Endothelial cell of umbilical vein (primary cell): ENCODE measurements around the gene DLG3. TPM values are rescaled to one million over a fixed set of nuclear protein-coding genes. Genes with fewer than 3 reads are reported as not detected.

Source experiments
- BruUV-seq: library from RNA; stranded (reverse); fragments of 400-500 nt; replicated peaks from 2 replicates; lab custom pipeline; 2021; lab: Mats Ljungman, UMichigan
- CTCF ChIA-PET: fragments of 300-600, 350-600 bp; sonication (Branson Sonifier 250); formaldehyde crosslinking; loops from one replicate; lab custom pipeline; 2021; ENCODE audit warnings: antibody characterized with exemption, inconsistent platforms; lab: Charles Lee
- POLR2A ChIA-PET: fragments of 300-600, 350-600 bp; sonication (Branson Sonifier 250); formaldehyde crosslinking; loops from one replicate; lab custom pipeline; 2021; ENCODE audit warnings: antibody characterized with exemption, inconsistent platforms; lab: Charles Lee
- DNase-seq: peaks from one replicate; pipeline ENCODE4 v3.0.0-alpha.2; 2011; ENCODE audit warnings: low read depth, low spot score
- FAIRE-seq: peaks from 2 replicates; lab custom pipeline; 2011; peaks lifted over from hg19 to GRCh38; lab: Jason Lieb, UNC
- H2AFZ ChIP-seq: 2 replicates; pipeline ENCODE4 v1.6.0; 2012; ENCODE audit warnings: low read depth, low read length, control low read depth, inconsistent platforms
- H3K27ac ChIP-seq: 2 replicates; pipeline ENCODE4 v1.5.1; 2011; ENCODE audit warnings: low read depth, mild to moderate bottlenecking, control low read depth, low read length, moderate library complexity; ENCODE audit not compliant: insufficient read depth
- H3K27me3 ChIP-seq, 2 experiments: 2 replicates each; pipeline versions ENCODE4 v1.6.0 to v1.6.1; 2011; ENCODE audit warnings: low read length in 2 of 2, mixed read lengths in 1 of 2; ENCODE audit not compliant: control insufficient read depth in 2 of 2, insufficient read depth in 2 of 2
- H3K36me3 ChIP-seq, 2 experiments: 2 replicates in 1 of 2; 3 replicates in 1 of 2; pipeline ENCODE4 v1.5.1; 2011; ENCODE audit warnings: low read length in 2 of 2, mild to moderate bottlenecking in 1 of 2, moderate library complexity in 1 of 2; ENCODE audit not compliant: control insufficient read depth in 2 of 2, insufficient read depth in 2 of 2; ENCODE audit errors: extremely low read depth in 1 of 2
- H3K4me1 ChIP-seq: 3 replicates; pipeline ENCODE4 v1.5.1; 2011; ENCODE audit warnings: mild to moderate bottlenecking, low read length; ENCODE audit not compliant: control insufficient read depth, insufficient read depth; ENCODE audit errors: extremely low read depth
- H3K4me2 ChIP-seq: 2 replicates; pipeline ENCODE4 v1.6.1; 2011; ENCODE audit warnings: low read length, control low read depth, mixed read lengths; ENCODE audit not compliant: insufficient read depth
- H3K4me3 ChIP-seq, 3 experiments: fragments of 200-600 bp in 1 of 3; sonication (generic), shearing (Covaris generic) in 1 of 3; replicated peaks in 1 of 3; 2 replicates each; pipeline ENCODE4 v1.5.1; 2011 to 2016; ENCODE audit warnings: control low read depth in 3 of 3, low read length in 3 of 3, mild to moderate bottlenecking in 2 of 3, inconsistent platforms in 1 of 3, low read depth in 1 of 3, moderate library complexity in 1 of 3; ENCODE audit not compliant: insufficient read depth in 1 of 3
- H3K79me2 ChIP-seq: 2 replicates; pipeline ENCODE4 v1.6.0; 2012; ENCODE audit warnings: low read length, inconsistent platforms; ENCODE audit not compliant: control insufficient read depth, insufficient read depth
- H3K9ac ChIP-seq: replicated peaks from 2 replicates; pipeline ENCODE3; 2011; ENCODE audit warnings: low read length, control low read depth; ENCODE audit not compliant: insufficient read depth; ENCODE audit errors: extremely low read depth
- H3K9me1 ChIP-seq: replicated peaks from 3 replicates; pipeline ENCODE4 v1.6.0; 2011; ENCODE audit warnings: mild to moderate bottlenecking, low read length; ENCODE audit not compliant: control insufficient read depth, insufficient read depth; ENCODE audit errors: extremely low read depth
- H3K9me3 ChIP-seq: replicated peaks from 2 replicates; pipeline ENCODE4 v1.5.1; 2012; ENCODE audit warnings: low read length, inconsistent platforms; ENCODE audit not compliant: control insufficient read depth, insufficient read depth
- H4K20me1 ChIP-seq: replicated peaks from 2 replicates; pipeline ENCODE3; 2011; ENCODE audit warnings: mild to moderate bottlenecking, low read length; ENCODE audit not compliant: control insufficient read depth, insufficient read depth; ENCODE audit errors: extremely low read depth
- CTCF ChIP-seq, 2 donors: IDR thresholded peaks; 1 replicate in 1 of 2; 2 replicates in 1 of 2; pipeline ENCODE4 v1.5.1; 2011; ENCODE audit warnings: low read length in 2 of 2, mild to moderate bottlenecking in 2 of 2, moderate library complexity in 2 of 2, control low read depth in 1 of 2, inconsistent platforms in 1 of 2, low read depth in 1 of 2; ENCODE audit not compliant: insufficient read depth in 1 of 2; ENCODE audit errors: extremely low read depth in 1 of 2
- EZH2 ChIP-seq: IDR thresholded peaks from 2 replicates; pipeline ENCODE4 v1.6.1; 2012; ENCODE audit warnings: borderline replicate concordance, low read depth, mild to moderate bottlenecking, moderate library complexity, low read length, inconsistent platforms; ENCODE audit not compliant: severe bottlenecking
- FOS ChIP-seq: IDR thresholded peaks from 2 replicates; pipeline ENCODE4 v1.6.1; 2011; ENCODE audit warnings: mild to moderate bottlenecking, low read length, moderate library complexity, borderline replicate concordance; ENCODE audit not compliant: insufficient read depth
- JUN ChIP-seq: IDR thresholded peaks from 2 replicates; pipeline ENCODE4 v1.6.1; 2011; ENCODE audit warnings: borderline replicate concordance, low read depth; ENCODE audit not compliant: insufficient read length, insufficient read depth
- POLR2A ChIP-seq: IDR thresholded peaks from 2 replicates; pipeline ENCODE4 v1.6.1; 2012; ENCODE audit warnings: low read depth, mild to moderate bottlenecking, control low read depth, low read length
- POLR2AphosphoS5 ChIP-seq: IDR thresholded peaks from 2 replicates; pipeline ENCODE4 v1.6.1; 2012; ENCODE audit warnings: low read depth, mild to moderate bottlenecking, control low read depth, low read length, moderate library complexity; ENCODE audit not compliant: insufficient read depth
- dilution Hi-C: fragments of 300-500 bp; cut with MboI; formaldehyde crosslinking; loops from one replicate; pipeline ENCODE4 v1.15.0; 2019; ENCODE audit warnings: low sequenced_read_pairs; ENCODE audit not compliant: extremely low pct_ligation_motif_present
- intact Hi-C: fragments of 100-400 bp; cut with micrococcal nuclease; formaldehyde crosslinking; loops from one replicate; pipeline ENCODE4 v1.10.0; 2022
- polyA plus RNA-seq, 4 experiments: library from polyadenylated mRNA; depleted of rRNA in 3 of 4; stranded (reverse) in 3 of 4; unstranded in 1 of 4; fragments of >200 nt; gene quantifications; 2 replicates each; pipeline versions ENCODE4 v1.2.1 to v1.2.3, GENCODE V29; 2011 to 2012; ENCODE audit warnings: missing spikeins in 1 of 4
- total RNA-seq: library from RNA; stranded (reverse); gene quantifications from 2 replicates; pipeline ENCODE4 v1.2.3, GENCODE V29; 2021
- TF ChIP-seq, protein P1 (sequence below): IDR thresholded peaks from 2 replicates; pipeline ENCODE4 v1.6.1; 2011; ENCODE audit not compliant: insufficient read depth, insufficient read length

Gene DLG3
- total and polyA plus RNA-seq, 2 donors (not counting 3 experiments of a cell fraction or from before 2014, with no cell fraction given) = 1.2 to 3.2 TPM

- H3K4me1 ChIP-seq = peaks cover 35% of the 10 kb centered on the region
- no peak for FAIRE-seq
Measured at GRCh38 chrX:70482300-70482699, 37.7 kb downstream of the DLG3 start.

More at GRCh38 chrX:70482300-70482699, 37.7 kb downstream of the DLG3 start:
- dilution Hi-C loops = no loop called here
- no peaks in the 10 kb centered on the region for H3K27me3 ChIP-seq
- no peak overlapping the region for H3K27ac ChIP-seq
- no peaks in the 10 kb centered on the region for H4K20me1 ChIP-seq
- no peak overlapping the region for H3K9ac ChIP-seq
- no peak for DNase-seq
- H3K4me2 ChIP-seq = no peak overlapping the region
- no peaks in the 10 kb centered on the region for H3K9me1 ChIP-seq
- no peak for TF ChIP-seq EZH2
- TF ChIP-seq CTCF (IDR thresholded peaks at IDR 0.05; ENCODE audit: extremely low read depth in 1 of 2, insufficient read depth in 1 of 2, low read depth in 1 of 2, low read length in 2 of 2) = no peak
- TF ChIP-seq JUN = no peak
- no peak for TF ChIP-seq FOS
- no peak for TF ChIP-seq POLR2A
- TF ChIP-seq, protein P1, sequence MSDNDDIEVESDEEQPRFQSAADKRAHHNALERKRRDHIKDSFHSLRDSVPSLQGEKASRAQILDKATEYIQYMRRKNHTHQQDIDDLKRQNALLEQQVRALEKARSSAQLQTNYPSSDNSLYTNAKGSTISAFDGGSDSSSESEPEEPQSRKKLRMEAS = no peak
- no peak for TF ChIP-seq POLR2AphosphoS5
- no peaks in the 10 kb centered on the region for H3K36me3 ChIP-seq
- intact Hi-C loops = no loop called here
- H3K4me3 ChIP-seq = no peak overlapping the region
- BruUV-seq = no TSS peak
- no peaks in the 10 kb centered on the region for H3K79me2 ChIP-seq
- no peak overlapping the region for H2AFZ ChIP-seq
- H3K9me3 ChIP-seq = no peaks in the 10 kb centered on the region
- ChIA-PET CTCF (no interaction called here), POLR2A (no interaction called here)
